Measurements from ENCODE around the gene PIP5KL1. TPM values are rescaled to one million over a fixed set of nuclear protein-coding genes. Genes with fewer than 3 reads are reported as not detected.

The PIP5KL1 gene
- total RNA-seq, 3 donors from 2014 or later = 2.3 to 3.5 (median 2.8) TPM

Other genes starting within 250 kb of the PIP5KL1 start
- not detected for gene CFAP157, start 223.8 kb downstream of the PIP5KL1 start, total RNA-seq
- 10 to 100 TPM; 43.9 to 49.6 (median 45.6) TPM for gene PTRH1, start 215.1 kb downstream of the PIP5KL1 start, total RNA-seq
- gene TTC16, start 214.7 kb downstream of the PIP5KL1 start, total RNA-seq = under 1 TPM; 0.37 to 0.58 (median 0.57) TPM
- 10 to 100 TPM; 19.8 to 23.6 (median 20.1) TPM for gene TOR2A, start 195.5 kb downstream of the PIP5KL1 start, total RNA-seq
- gene SH2D3C, start 152.1 kb downstream of the PIP5KL1 start, total RNA-seq = 10 to 100 TPM in 1 of 3 donors, 1 to 10 TPM in 2; 5.9 to 10.8 (median 7.0) TPM
- 10 to 100 TPM; 66.9 to 91.5 (median 82.5) TPM for gene CDK9, start 144.7 kb downstream of the PIP5KL1 start, total RNA-seq
- gene FPGS, start 127.9 kb downstream of the PIP5KL1 start, total RNA-seq = 100 to 1,000 TPM; 137 to 149 (median 141) TPM
- 10 to 100 TPM; 10.7 to 20.3 (median 14.8) TPM for gene ENG, start 76.1 kb downstream of the PIP5KL1 start, total RNA-seq
- 1 to 10 TPM; 3.6 to 6.4 (median 5.0) TPM for gene AK1, start 53.1 kb downstream of the PIP5KL1 start, total RNA-seq
- gene ST6GALNAC6, start 31.2 kb downstream of the PIP5KL1 start, total RNA-seq = 10 to 100 TPM; 25.9 to 31.5 (median 31.0) TPM
- 10 to 100 TPM; 22.0 to 25.7 (median 24.7) TPM for gene ST6GALNAC4, start 13.7 kb downstream of the PIP5KL1 start, total RNA-seq
- gene DPM2, start 7.1 kb upstream of the PIP5KL1 start, total RNA-seq = 10 to 100 TPM; 89.6 to 91.5 (median 89.9) TPM
- 10 to 100 TPM; 75.5 to 87.3 (median 86.0) TPM for gene EEIG1, start 50.2 kb upstream of the PIP5KL1 start, total RNA-seq
- 10 to 100 TPM in 1 of 3 donors, 1 to 10 TPM in 2; 9.5 to 11.2 (median 9.7) TPM for gene NAIF1, start 136.5 kb upstream of the PIP5KL1 start, total RNA-seq
- gene SLC25A25, start 137.5 kb upstream of the PIP5KL1 start, total RNA-seq = 10 to 100 TPM; 13.9 to 16.3 (median 15.6) TPM
- 100 to 1,000 TPM; 123 to 132 (median 123) TPM for gene PTGES2, start 197.0 kb upstream of the PIP5KL1 start, total RNA-seq
- gene LCN2, start 218.7 kb upstream of the PIP5KL1 start, total RNA-seq = not detected
- 10 to 100 TPM; 71.0 to 72.7 (median 71.6) TPM for gene BBLN, start 229.5 kb upstream of the PIP5KL1 start, total RNA-seq